ENCODE data around the gene USP28.

GRCh38 chr11:113908098-113908497 is 32.7 kb upstream of the USP28 start:
- no peak for TF ChIP-seq CTCF (IDR thresholded peaks at IDR 0.05)
- TF ChIP-seq POLR2A (IDR thresholded peaks at IDR 0.05) = no peak

Data from body of pancreas (tissue), 4 donors.